Loucy (cell line): Measurements from ENCODE around the gene SLC17A7.

Experiments
- EZH2phosphoT487 ChIP-seq: fragments of 200-600 bp; IDR thresholded peaks from 2 replicates; pipeline ENCODE4 v1.6.1; 2018; ENCODE audit warnings: antibody characterized with exemption, mild to moderate bottlenecking, moderate library complexity, borderline replicate concordance
- TF ChIP-seq, protein P1 (sequence below): fragments of 200-600 bp; sonication (generic); conservative IDR thresholded peaks from 2 replicates; pipeline ENCODE4 v1.5.1; 2014; ENCODE audit warnings: mild to moderate bottlenecking, antibody characterized with exemption, low read length

DNA sequence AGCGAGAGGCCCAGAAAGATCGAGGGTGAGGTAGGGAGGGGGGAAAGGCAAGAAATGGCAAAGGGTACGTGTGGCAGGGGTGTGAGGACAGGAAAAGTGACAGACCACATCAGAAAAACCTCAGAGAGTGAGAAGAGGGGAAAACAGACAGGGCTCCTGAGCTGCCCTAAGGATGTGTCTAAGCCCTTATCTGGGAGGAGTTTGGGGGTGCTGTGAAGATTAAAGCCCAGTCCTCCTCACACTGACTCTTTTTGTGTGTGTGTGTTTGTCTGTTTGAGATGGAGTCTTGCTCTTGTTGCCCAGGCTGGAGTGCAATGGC, 17.4 kb downstream of the SLC17A7 start:
- TF ChIP-seq, protein P1, sequence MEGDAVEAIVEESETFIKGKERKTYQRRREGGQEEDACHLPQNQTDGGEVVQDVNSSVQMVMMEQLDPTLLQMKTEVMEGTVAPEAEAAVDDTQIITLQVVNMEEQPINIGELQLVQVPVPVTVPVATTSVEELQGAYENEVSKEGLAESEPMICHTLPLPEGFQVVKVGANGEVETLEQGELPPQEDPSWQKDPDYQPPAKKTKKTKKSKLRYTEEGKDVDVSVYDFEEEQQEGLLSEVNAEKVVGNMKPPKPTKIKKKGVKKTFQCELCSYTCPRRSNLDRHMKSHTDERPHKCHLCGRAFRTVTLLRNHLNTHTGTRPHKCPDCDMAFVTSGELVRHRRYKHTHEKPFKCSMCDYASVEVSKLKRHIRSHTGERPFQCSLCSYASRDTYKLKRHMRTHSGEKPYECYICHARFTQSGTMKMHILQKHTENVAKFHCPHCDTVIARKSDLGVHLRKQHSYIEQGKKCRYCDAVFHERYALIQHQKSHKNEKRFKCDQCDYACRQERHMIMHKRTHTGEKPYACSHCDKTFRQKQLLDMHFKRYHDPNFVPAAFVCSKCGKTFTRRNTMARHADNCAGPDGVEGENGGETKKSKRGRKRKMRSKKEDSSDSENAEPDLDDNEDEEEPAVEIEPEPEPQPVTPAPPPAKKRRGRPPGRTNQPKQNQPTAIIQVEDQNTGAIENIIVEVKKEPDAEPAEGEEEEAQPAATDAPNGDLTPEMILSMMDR, result no peak
- no peak for TF ChIP-seq EZH2phosphoT487
